Mammary epithelial cell (primary cell): Measurements from ENCODE around the gene SCAPER.

Experiments
- EZH2 ChIP-seq: IDR thresholded peaks from 2 replicates; pipeline ENCODE4 v1.6.1; 2012; ENCODE audit warnings: low read length, inconsistent platforms, borderline replicate concordance
- TF ChIP-seq, protein P1 (sequence below), 2 donors: IDR thresholded peaks in 1 of 2; conservative IDR thresholded peaks in 1 of 2; 2 replicates each; pipeline ENCODE4 v1.5.1; 2011 to 2012; ENCODE audit warnings: inconsistent platforms in 2 of 2, low read length in 2 of 2, mild to moderate bottlenecking in 2 of 2, control low read depth in 1 of 2, low read depth in 1 of 2; ENCODE audit not compliant: insufficient read depth in 1 of 2; ENCODE audit errors: extremely low read depth in 1 of 2

DNA sequence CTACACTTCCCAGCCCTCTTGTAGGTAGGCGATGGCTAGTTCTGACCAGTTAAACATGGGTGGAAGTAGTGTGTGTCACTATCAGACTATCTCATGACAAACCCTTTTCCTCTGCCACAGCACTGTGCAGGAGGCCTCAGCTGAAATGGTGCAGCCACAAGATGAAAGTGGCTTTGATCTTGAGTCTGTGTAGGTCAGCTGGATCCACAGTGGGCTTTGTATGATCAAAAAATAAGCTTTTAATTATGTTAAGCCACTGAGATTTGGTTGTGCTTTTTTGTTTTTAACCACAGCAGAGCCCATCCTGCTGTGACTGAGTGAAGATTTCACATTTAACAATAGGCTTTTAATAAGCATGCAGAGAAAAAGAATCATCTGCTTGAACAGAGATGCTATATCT, 46.1 kb upstream of the SCAPER start:
- TF ChIP-seq, protein P1, sequence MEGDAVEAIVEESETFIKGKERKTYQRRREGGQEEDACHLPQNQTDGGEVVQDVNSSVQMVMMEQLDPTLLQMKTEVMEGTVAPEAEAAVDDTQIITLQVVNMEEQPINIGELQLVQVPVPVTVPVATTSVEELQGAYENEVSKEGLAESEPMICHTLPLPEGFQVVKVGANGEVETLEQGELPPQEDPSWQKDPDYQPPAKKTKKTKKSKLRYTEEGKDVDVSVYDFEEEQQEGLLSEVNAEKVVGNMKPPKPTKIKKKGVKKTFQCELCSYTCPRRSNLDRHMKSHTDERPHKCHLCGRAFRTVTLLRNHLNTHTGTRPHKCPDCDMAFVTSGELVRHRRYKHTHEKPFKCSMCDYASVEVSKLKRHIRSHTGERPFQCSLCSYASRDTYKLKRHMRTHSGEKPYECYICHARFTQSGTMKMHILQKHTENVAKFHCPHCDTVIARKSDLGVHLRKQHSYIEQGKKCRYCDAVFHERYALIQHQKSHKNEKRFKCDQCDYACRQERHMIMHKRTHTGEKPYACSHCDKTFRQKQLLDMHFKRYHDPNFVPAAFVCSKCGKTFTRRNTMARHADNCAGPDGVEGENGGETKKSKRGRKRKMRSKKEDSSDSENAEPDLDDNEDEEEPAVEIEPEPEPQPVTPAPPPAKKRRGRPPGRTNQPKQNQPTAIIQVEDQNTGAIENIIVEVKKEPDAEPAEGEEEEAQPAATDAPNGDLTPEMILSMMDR (conservative IDR thresholded peaks at IDR 0.05 in 1 of 2, IDR thresholded peaks at IDR 0.05 in 1 of 2; ENCODE audit: extremely low read depth in 1 of 2, insufficient read depth in 1 of 2, low read depth in 1 of 2, low read length in 2 of 2), result no peak
- TF ChIP-seq EZH2, result no peak
